Lower leg skin (tissue), 4 donors: ENCODE data around the gene CLIP4. TPM values are rescaled to one million over a fixed set of nuclear protein-coding genes. Genes with fewer than 3 reads are reported as not detected.

ENCODE experiments used
- DNase-seq, 2 donors: peaks; one replicate each; pipeline ENCODE4 v3.0.0-alpha.2; 2019; ENCODE audit warnings: low spot score in 2 of 2
- H3K4me3 ChIP-seq: fragments of 200-600 bp; sonication (generic); 2 replicates; pipeline ENCODE4 v1.5.1; 2017; ENCODE audit warnings: mild to moderate bottlenecking, low read depth; ENCODE audit not compliant: poor library complexity, severe bottlenecking
- CTCF ChIP-seq, 3 donors: fragments of 450-650 bp; IDR thresholded peaks; one replicate each; pipeline ENCODE4 v1.5.1; 2016; ENCODE audit warnings: antibody characterized with exemption in 3 of 3, mild to moderate bottlenecking in 3 of 3, moderate library complexity in 2 of 3
- POLR2A ChIP-seq, 2 donors: fragments of 450-650 bp; IDR thresholded peaks; one replicate each; pipeline ENCODE4 v1.6.1; 2016 to 2017; ENCODE audit warnings: antibody characterized with exemption in 2 of 2, mild to moderate bottlenecking in 1 of 2, moderate library complexity in 1 of 2
- whole genome bisulfite sequencing, 2 donors: methylation state at CpG; one replicate each; pipeline ENCODE4 v1.1.5; 2018; 5-methylcytosine and 5-hydroxymethylcytosine counted together
- intact Hi-C: fragments of 100-400 bp; cut with DNase I; formaldehyde crosslinking; loops from one replicate; pipeline ENCODE4 v1.15.0; 2023; ENCODE audit warnings: low total_unique reads
- total RNA-seq, 4 donors: library from RNA; depleted of rRNA; stranded (reverse); fragments of >200 nt; gene quantifications; one replicate each; pipeline ENCODE4 v1.1.0, GENCODE V29; 2016

Gene CLIP4
- total RNA-seq, 4 donors from 2014 or later, result 50.6 to 82.2 (median 58.1) TPM

DNA sequence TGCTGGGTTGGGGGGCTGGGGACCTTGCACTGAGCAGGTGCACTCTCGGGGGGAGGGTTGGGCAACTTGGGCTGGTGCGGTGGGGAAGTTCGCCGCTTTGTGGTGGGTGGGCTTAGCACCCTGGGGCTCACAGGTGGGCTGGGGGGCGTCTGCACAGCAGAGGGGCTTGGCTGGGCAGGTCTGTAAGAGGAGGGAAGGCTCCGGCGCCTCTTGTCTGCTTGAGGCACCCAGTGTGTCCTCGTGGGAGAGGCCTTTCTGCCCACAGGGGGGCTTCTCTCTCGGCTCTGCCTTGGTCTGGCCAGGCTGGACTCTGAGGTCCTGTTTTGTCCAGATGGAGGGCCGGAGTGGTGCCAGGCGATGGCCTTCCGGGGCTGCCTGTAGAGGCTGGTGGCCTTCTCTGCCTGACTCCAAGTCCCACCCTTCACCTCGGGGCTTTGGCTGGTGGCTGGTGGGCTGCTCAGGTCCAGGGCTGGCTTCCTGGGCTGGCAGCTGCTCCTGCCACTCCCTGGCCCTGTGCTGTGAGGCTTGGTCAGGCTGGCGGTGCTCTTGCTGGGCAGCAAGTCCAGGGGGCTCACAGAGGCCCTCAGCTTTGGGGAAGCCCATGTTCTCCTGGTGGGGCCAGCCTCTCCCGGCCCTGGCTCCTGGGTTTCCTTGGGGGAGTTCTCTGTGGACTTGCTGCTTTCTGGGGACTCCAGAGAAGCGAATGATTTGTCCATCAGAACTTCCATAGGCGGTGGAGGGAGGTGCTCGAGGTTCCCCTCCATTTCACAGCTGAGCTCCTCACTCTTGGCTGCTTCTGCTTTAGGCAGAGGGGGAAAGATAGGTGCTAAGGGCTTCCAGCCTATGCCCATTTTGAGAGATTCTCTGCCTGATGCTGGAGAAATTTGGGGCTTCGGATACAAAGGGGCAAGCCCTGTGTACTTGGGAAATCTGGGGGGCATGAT is 43.9 kb upstream of the CLIP4 start:
- intact Hi-C loops, result no loop called here
- no peak overlapping the region for H3K4me3 ChIP-seq
- peak in 1 of 2 donors; percentile 84 for DNase-seq
- TF ChIP-seq POLR2A (IDR thresholded peaks at IDR 0.05) (no peak), CTCF (IDR thresholded peaks at IDR 0.05) (no peak)
- 87 to 88% methylated on average over 16 to 18 of the region's 19 CpGs for WGBS, 2 donors

- TF ChIP-seq CTCF (IDR thresholded peaks at IDR 0.05) (no peak), POLR2A (IDR thresholded peaks at IDR 0.05) (no peak)
- DNase-seq, result peak in 1 of 2 donors; percentile 50
- H3K4me3 ChIP-seq, result no peak overlapping the region
- intact Hi-C loops, result no loop called here
- WGBS, 2 donors, result 92 to 96% methylated on average over 8 of the region's 8 CpGs
Measured at GRCh38 chr2:29072251-29072650, 43.0 kb upstream of the CLIP4 start.

- no peak for TF ChIP-seq CTCF (IDR thresholded peaks at IDR 0.05)
- no peak for TF ChIP-seq POLR2A (IDR thresholded peaks at IDR 0.05)
- WGBS, 2 donors, result 90 to 92% methylated on average over 8 to 12 of the region's 12 CpGs
- no peak overlapping the region for H3K4me3 ChIP-seq
- intact Hi-C loops, result no loop called here
- peak in 1 of 2 donors; percentile 80 for DNase-seq
Measured at GRCh38 chr2:29072971-29073725, 42.1 kb upstream of the CLIP4 start.

- H3K4me3 ChIP-seq, result no peak overlapping the region
- TF ChIP-seq CTCF (IDR thresholded peaks at IDR 0.05), result no peak
- no peak for TF ChIP-seq POLR2A (IDR thresholded peaks at IDR 0.05)
- WGBS, 2 donors, result 75 to 86% methylated on average over 4 of the region's 4 CpGs
- peak in 1 of 2 donors; percentile 31 for DNase-seq
- intact Hi-C loops, result no loop called here
Measured at GRCh38 chr2:29073933-29074332, 41.3 kb upstream of the CLIP4 start.

DNA sequence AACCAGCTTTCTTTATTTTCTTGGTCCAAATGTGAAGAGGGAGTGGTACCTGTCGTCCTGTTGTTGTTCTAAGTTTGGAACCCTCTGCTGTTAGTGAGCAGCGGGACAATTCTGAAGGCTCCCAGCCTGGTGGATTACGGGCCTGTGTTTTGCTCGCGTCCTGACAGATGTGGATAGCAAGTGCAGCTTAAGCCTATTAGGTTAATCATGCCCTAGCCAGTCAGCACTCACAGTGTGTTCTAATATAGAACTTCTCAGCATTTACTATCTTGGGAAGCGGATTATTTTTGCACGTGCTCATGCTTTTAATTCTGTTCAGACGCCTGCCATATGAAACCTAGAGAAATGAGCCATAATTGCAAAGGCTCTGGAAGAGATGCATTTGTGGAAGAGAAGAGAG is 40.8 kb upstream of the CLIP4 start, which contains the start of gene PCARE:
Gene PCARE, minus strand, starts transcription at position 113 of the 400 bp plus-strand sequence. CDS start 262 bp downstream, outside the sequence.
- no peak for DNase-seq
- intact Hi-C loops, result no loop called here
- WGBS, 2 donors, result 90 to 94% methylated on average over 8 of the region's 8 CpGs
- no peak within 1 kb of the TSS for H3K4me3 ChIP-seq
- TF ChIP-seq CTCF (IDR thresholded peaks at IDR 0.05) (no peak), POLR2A (IDR thresholded peaks at IDR 0.05) (no peak)
